Activated CD4-positive, CD25-positive, alpha-beta regulatory T cell (primary cell): ENCODE measurements around the gene SURF1.
"Not testable (repeated sequence)": the region's sequence is repeated elsewhere in the genome, so short reads cannot be mapped to it uniquely, and the experiment has no call there.

Experiments
- DNase-seq, 4 experiments: peaks; one replicate each; lab custom pipeline; 2025; lab: John Stamatoyannopoulos, UW

Gene SURF1

GRCh38 chr9:133342570-133342969 is 13.7 kb downstream of the SURF1 start:
- no peak for DNase-seq

GRCh38 chr9:133342069-133342406 is 14.2 kb downstream of the SURF1 start:
- no peak for DNase-seq

- DNase-seq, result no peak
Observed at GRCh38 chr9:133341369-133342068, 14.8 kb downstream of the SURF1 start.

GRCh38 chr9:133340916-133341315 is 15.4 kb downstream of the SURF1 start:
- no peak for DNase-seq

- no peak for DNase-seq
Observed at GRCh38 chr9:133340256-133340655, 16.0 kb downstream of the SURF1 start.

GRCh38 chr9:133339641-133340040 is 16.6 kb downstream of the SURF1 start:
- no peak for DNase-seq

- DNase-seq, result peak; percentile 86 to 92 (median 90)
Observed at GRCh38 chr9:133335924-133336811, 20.1 kb downstream of the SURF1 start, which contains the start of gene SURF6. TSS of gene SURF6 (minus strand) at chr9:133336188. CDS start at chr9:133336132, 56 bp downstream.

- DNase-seq, result not testable (repeated sequence)
Observed at GRCh38 chr9:133334888-133335287, 21.4 kb downstream of the SURF1 start.

GRCh38 chr9:133334161-133334560 is 22.1 kb downstream of the SURF1 start:
- DNase-seq, result no peak

GRCh38 chr9:133333566-133333965 is 22.7 kb downstream of the SURF1 start:
- DNase-seq, result no peak

GRCh38 chr9:133333011-133333410 is 23.3 kb downstream of the SURF1 start:
- no peak for DNase-seq

GRCh38 chr9:133332381-133332730 is 23.9 kb downstream of the SURF1 start:
- DNase-seq, result no peak

- DNase-seq, result no peak
Observed at GRCh38 chr9:133331641-133332380, 24.5 kb downstream of the SURF1 start.

- no peak for DNase-seq
Observed at GRCh38 chr9:133331221-133331620, 25.1 kb downstream of the SURF1 start.

- DNase-seq, result not testable (repeated sequence)
Observed at GRCh38 chr9:133329306-133330156, 26.8 kb downstream of the SURF1 start.

- DNase-seq, result no peak
Observed at GRCh38 chr9:133327834-133328484, 28.3 kb downstream of the SURF1 start.

GRCh38 chr9:133327021-133327420 is 29.3 kb downstream of the SURF1 start:
- DNase-seq, result not testable (repeated sequence)

- no peak for DNase-seq
Observed at GRCh38 chr9:133323991-133324703, 32.1 kb downstream of the SURF1 start.

- DNase-seq, result no peak
Observed at GRCh38 chr9:133323211-133323610, 33.1 kb downstream of the SURF1 start.

GRCh38 chr9:133322701-133323100 is 33.6 kb downstream of the SURF1 start:
- DNase-seq, result no peak
